GM12878 (cell line): ENCODE measurements around the gene PREX1.

ENCODE experiments used
- CHD2 ChIP-seq: IDR thresholded peaks from 2 replicates; pipeline ENCODE4 v1.6.1; 2011; ENCODE audit warnings: low read depth, low read length, improper control_type of control experiment, borderline replicate concordance
- EGR1 ChIP-seq, 2 experiments: IDR thresholded peaks; 1 replicate in 1 of 2; 2 replicates in 1 of 2; pipeline ENCODE4 v1.6.1; 2011 to 2012; ENCODE audit warnings: low read depth in 2 of 2, low read length in 2 of 2, borderline replicate concordance in 1 of 2, mild to moderate bottlenecking in 1 of 2, moderate library complexity in 1 of 2
- ESRRA ChIP-seq: IDR thresholded peaks from 2 replicates; pipeline ENCODE4 v1.6.1; 2012; ENCODE audit warnings: mild to moderate bottlenecking, low read length, improper control_type of control experiment
- EZH2 ChIP-seq: IDR thresholded peaks from 2 replicates; pipeline ENCODE4 v1.6.1; 2012; ENCODE audit warnings: low read depth, mild to moderate bottlenecking, control low read depth, inconsistent platforms, low read length, borderline replicate concordance; ENCODE audit not compliant: control insufficient read depth
- POLR2A ChIP-seq: IDR thresholded peaks from 2 replicates; pipeline ENCODE4 v1.6.1; 2011; ENCODE audit warnings: low read depth, mild to moderate bottlenecking, low read length
- RAD51 ChIP-seq: fragments of 450-650 bp; IDR thresholded peaks from 2 replicates; pipeline ENCODE4 v1.6.1; 2016; ENCODE audit warnings: moderate library complexity, mild to moderate bottlenecking, inconsistent platforms
- RCOR1 ChIP-seq: conservative IDR thresholded peaks from 2 replicates; pipeline ENCODE4 v1.6.1; 2012; ENCODE audit warnings: low read depth, low read length, improper control_type of control experiment
- TF ChIP-seq, protein P1 (sequence below), 3 experiments: IDR thresholded peaks in 2 of 3; conservative IDR thresholded peaks in 1 of 3; 2 replicates each; pipeline ENCODE4 v1.5.1; 2011; ENCODE audit warnings: low read depth in 3 of 3, low read length in 3 of 3, mild to moderate bottlenecking in 3 of 3, control low read depth in 2 of 3, moderate library complexity in 2 of 3, inconsistent platforms in 1 of 3, mixed read lengths in 1 of 3; ENCODE audit not compliant: control insufficient read depth in 2 of 3, insufficient read depth in 1 of 3; ENCODE audit errors: extremely low read depth in 1 of 3
- TF ChIP-seq, protein P2 (sequence below): IDR thresholded peaks from 2 replicates; pipeline ENCODE4 v1.6.1; 2011; ENCODE audit warnings: borderline replicate concordance, low read depth, mild to moderate bottlenecking, moderate library complexity, mixed read lengths, low read length; ENCODE audit not compliant: insufficient read depth; ENCODE audit errors: extremely low read length
- TF ChIP-seq, protein P3 (sequence below): IDR thresholded peaks from 2 replicates; pipeline ENCODE4 v1.6.1; 2012; ENCODE audit warnings: low read depth, low read length, improper control_type of control experiment

DNA sequence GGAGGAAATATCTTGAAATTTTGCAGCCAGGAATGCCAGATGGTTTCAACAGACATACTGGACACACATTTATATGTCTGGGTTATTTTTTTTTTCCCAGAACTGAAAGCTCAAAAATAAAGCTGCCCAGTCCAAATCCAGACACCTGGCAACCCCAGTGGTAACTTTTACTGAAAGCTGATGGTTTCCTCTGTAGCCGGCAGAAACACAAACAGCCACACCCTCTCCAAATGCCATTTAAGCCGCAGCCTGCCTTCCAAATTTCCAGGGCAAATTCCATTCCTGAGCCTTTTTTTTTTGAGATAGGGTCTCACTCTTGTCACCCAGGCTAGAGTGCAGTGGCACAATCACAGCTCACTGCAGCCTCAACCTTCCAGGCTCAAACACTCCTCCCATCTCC lies 6.5 kb upstream of the PREX1 start:
- no peak for TF ChIP-seq ESRRA
- TF ChIP-seq, protein P1, sequence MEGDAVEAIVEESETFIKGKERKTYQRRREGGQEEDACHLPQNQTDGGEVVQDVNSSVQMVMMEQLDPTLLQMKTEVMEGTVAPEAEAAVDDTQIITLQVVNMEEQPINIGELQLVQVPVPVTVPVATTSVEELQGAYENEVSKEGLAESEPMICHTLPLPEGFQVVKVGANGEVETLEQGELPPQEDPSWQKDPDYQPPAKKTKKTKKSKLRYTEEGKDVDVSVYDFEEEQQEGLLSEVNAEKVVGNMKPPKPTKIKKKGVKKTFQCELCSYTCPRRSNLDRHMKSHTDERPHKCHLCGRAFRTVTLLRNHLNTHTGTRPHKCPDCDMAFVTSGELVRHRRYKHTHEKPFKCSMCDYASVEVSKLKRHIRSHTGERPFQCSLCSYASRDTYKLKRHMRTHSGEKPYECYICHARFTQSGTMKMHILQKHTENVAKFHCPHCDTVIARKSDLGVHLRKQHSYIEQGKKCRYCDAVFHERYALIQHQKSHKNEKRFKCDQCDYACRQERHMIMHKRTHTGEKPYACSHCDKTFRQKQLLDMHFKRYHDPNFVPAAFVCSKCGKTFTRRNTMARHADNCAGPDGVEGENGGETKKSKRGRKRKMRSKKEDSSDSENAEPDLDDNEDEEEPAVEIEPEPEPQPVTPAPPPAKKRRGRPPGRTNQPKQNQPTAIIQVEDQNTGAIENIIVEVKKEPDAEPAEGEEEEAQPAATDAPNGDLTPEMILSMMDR (IDR thresholded peaks at IDR 0.05 in 2 of 3, conservative IDR thresholded peaks at IDR 0.05 in 1 of 3; ENCODE audit: control insufficient read depth in 2 of 3, extremely low read depth in 1 of 3, insufficient read depth in 1 of 3, low read depth in 3 of 3, low read length in 3 of 3), result no peak
- no peak for TF ChIP-seq EGR1 (IDR thresholded peaks at IDR 0.05; ENCODE audit: borderline replicate concordance in 1 of 2, low read depth in 2 of 2, low read length in 2 of 2)
- TF ChIP-seq, protein P2, sequence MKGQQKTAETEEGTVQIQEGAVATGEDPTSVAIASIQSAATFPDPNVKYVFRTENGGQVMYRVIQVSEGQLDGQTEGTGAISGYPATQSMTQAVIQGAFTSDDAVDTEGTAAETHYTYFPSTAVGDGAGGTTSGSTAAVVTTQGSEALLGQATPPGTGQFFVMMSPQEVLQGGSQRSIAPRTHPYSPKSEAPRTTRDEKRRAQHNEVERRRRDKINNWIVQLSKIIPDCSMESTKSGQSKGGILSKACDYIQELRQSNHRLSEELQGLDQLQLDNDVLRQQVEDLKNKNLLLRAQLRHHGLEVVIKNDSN, result no peak
- no peak for TF ChIP-seq CHD2
- TF ChIP-seq POLR2A, result no peak
- TF ChIP-seq RAD51, result no peak
- no peak for TF ChIP-seq EZH2
- no peak for TF ChIP-seq RCOR1
- TF ChIP-seq, protein P3, sequence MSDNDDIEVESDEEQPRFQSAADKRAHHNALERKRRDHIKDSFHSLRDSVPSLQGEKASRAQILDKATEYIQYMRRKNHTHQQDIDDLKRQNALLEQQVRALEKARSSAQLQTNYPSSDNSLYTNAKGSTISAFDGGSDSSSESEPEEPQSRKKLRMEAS, result no peak
